IPS DF 6.9 (cell line): ENCODE results near the gene CNNM1.
A peak's percentile ranks its signal among the peaks of the same experiment; 100 is the strongest.

Experiments
- DNase-seq: peaks from one replicate; pipeline ENCODE4 v3.0.0-alpha.2; 2013; ENCODE audit warnings: low read depth, low spot score
- H3K27ac ChIP-seq: one replicate; pipeline ENCODE4 v1.5.1; 2013; ENCODE audit warnings: low read length, control low read depth
- H3K27me3 ChIP-seq: 2 replicates; pipeline ENCODE4 v1.6.1; 2013; ENCODE audit warnings: mild to moderate bottlenecking, low read length; ENCODE audit not compliant: control insufficient read depth, insufficient read depth
- H3K36me3 ChIP-seq: 2 replicates; pipeline ENCODE4 v1.6.1; 2013; ENCODE audit warnings: low read length; ENCODE audit not compliant: control insufficient read depth, insufficient read depth
- H3K4me1 ChIP-seq: 2 replicates; pipeline ENCODE4 v1.6.1; 2013; ENCODE audit warnings: low read length; ENCODE audit not compliant: control insufficient read depth, insufficient read depth
- H3K4me3 ChIP-seq: 2 replicates; pipeline ENCODE4 v1.5.1; 2013; ENCODE audit warnings: mild to moderate bottlenecking, low read length
- H3K9me3 ChIP-seq: 2 replicates; pipeline ENCODE4 v1.6.1; 2013; ENCODE audit warnings: low read length, inconsistent platforms; ENCODE audit not compliant: control insufficient read depth, insufficient read depth
- WGBS: extraction: QIAGEN DNeasy Blood & Tissue Kit; methylation state at CpG from one replicate; pipeline ENCODE4 v1.1.7; 2013; ENCODE audit warnings: mixed read lengths, missing lambda C conversion rate; ENCODE audit not compliant: insufficient read length, insufficient coverage; 5-methylcytosine and 5-hydroxymethylcytosine counted together

CNNM1 gene

DNA sequence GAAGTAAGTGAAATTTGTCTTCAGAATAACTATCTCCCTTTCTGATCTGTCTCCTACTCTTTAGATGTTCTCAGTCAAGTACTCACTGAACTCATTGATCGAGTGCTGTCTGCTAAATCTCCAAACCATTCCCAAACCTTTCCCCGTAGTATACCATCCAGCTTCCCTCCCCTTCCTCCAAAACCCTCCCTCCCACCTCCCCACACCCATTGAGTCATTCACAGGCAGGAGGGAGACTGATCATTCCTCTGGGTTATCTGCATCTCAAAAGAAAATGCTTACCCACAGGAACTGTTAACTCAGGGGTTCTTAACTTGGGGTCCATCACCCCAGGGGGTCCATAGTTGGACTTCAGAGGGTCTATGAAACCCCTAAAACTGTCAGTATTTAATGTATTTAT is 63.9 kb downstream of the CNNM1 start:
- Histone ChIP-seq H3K9me3 (no peaks in the 10 kb centered on the region), H3K4me1 (peaks cover 9% of the 10 kb centered on the region), H3K36me3 (peaks cover 5% of the 10 kb centered on the region; the same call in 1 of the 2 replicates), H3K27me3 (no peaks in the 10 kb centered on the region), H3K4me3 (no peak overlapping the region), H3K27ac (no peak overlapping the region)
- WGBS = no CpG with 5 or more reads among the region's 2 CpGs
- DNase-seq = peak; percentile 33

DNA sequence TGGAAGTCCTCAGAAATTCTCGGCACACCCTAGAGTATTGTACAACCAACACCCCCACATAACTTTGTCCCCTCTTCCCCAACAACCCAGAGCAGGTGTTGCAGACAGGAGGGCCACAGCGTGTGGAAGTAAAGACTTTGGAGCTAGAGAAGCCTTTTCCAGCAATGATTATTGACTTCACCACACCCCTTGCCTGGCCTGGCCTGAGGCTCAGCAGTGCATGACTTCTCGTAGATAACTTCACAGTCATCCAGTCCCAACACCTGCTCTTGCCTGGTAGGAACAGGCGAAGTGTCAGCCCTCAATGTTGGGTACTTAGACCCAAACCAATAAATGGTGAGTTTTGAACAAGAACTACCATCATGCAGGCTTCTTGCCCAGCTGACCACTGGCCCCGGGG is 64.5 kb downstream of the CNNM1 start:
- Histone ChIP-seq H3K27me3 (no peaks in the 10 kb centered on the region), H3K4me1 (peaks cover 9% of the 10 kb centered on the region), H3K4me3 (no peak overlapping the region), H3K36me3 (peaks cover 6% of the 10 kb centered on the region; the same call in 1 of the 2 replicates), H3K9me3 (no peaks in the 10 kb centered on the region), H3K27ac (no peak overlapping the region)
- no peak for DNase-seq
- WGBS = no CpG with 5 or more reads among the region's 5 CpGs

DNA sequence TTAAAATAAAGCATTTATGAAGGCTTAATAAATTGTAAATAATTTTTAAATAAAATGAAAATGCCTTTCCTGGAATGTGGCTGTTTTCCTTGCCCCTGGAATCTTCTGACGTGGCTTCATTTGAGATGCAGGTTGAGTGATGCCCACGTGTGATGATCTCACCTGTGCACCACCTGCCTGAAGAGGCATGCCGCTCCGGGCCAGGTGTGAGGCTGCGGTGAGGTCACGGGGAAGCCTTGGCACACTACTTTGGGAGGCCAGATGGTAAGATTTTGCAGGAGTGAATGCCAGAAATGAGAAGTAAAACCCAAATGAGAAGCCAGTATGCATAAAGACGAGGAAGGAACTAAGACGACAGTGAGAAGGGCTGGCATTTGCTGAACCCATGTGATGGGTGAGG is 65.1 kb downstream of the CNNM1 start:
- Histone ChIP-seq H3K27ac (no peak overlapping the region), H3K9me3 (no peaks in the 10 kb centered on the region), H3K27me3 (no peaks in the 10 kb centered on the region), H3K4me3 (no peak overlapping the region), H3K36me3 (peaks cover 8% of the 10 kb centered on the region; the same call in 1 of the 2 replicates), H3K4me1 (peaks cover 9% of the 10 kb centered on the region)
- no CpG with 5 or more reads among the region's 8 CpGs for WGBS
- DNase-seq = no peak

DNA sequence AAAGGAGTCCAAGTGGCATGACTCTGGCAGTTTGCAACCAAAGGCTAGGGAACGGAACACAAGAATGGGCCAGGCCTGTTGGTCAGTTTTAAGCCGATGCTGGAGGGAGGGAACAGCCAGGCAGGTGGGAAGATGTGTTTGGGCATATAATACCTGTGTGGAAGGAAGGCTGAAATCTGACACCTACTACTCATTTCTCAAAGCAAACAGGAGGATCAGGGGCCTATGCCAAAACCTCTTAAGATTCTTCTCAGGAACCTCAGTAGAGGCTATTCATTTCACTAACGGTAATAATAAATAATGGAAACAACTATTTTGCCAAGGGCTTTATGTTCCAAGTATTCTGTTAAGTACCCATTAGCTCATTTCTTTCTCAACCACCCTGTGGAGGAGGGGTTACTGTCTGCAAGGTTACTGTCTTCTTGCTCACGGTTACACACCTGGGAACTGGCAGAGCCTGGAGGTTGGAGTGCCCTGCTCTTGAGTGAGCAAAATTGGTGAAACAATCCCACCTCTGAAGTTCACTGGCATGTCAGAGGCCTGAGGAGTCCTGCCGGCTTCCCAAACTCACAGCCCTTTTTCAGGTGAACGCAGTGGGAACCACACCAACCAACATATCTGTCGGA is 65.7 kb downstream of the CNNM1 start:
- H3K27ac ChIP-seq = no peak overlapping the region
- H3K4me3 ChIP-seq = no peak overlapping the region
- DNase-seq = no peak
- WGBS = no CpG with 5 or more reads among the region's 7 CpGs
- peaks cover 8% of the 10 kb centered on the region; the same call in 1 of the 2 replicates for H3K36me3 ChIP-seq
- H3K9me3 ChIP-seq = no peaks in the 10 kb centered on the region
- peaks cover 9% of the 10 kb centered on the region for H3K4me1 ChIP-seq
- no peaks in the 10 kb centered on the region for H3K27me3 ChIP-seq

DNA sequence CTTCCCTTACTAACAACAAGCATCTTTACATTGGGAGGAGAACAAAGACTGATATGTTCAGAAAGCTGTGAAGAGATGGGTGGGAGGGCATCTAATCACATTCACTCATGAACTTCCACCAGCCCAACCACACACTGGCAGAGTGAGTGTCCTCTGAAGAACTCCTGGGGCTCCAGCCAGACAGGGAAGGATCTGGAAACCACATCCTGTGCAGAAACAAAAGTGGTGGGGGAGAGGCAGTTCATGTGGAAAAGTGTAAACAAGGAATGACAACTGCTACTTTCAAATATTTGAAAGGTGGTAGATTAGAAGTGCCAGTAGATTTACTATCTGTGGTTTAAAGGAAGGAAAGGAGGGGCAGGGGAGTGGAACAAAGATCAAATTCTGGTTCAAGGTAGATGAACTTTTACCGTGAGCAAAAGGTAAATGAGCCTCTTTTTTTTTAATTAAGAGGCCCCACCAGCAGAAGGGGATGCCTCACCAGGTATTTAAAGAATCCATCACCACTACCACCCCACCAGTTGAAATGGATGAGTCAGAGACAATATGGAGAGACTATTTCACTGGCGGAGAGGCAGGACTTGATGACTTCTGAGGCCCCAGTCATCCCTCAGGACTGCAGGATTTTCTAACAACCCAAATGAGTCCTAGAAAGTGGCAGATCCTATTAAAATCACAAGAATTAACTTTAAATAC is 66.7 kb downstream of the CNNM1 start:
- no peaks in the 10 kb centered on the region for H3K27me3 ChIP-seq
- H3K36me3 ChIP-seq = peaks cover 10% of the 10 kb centered on the region; the same call in 1 of the 2 replicates
- no peak for DNase-seq
- H3K4me1 ChIP-seq = peaks cover 9% of the 10 kb centered on the region
- no peak overlapping the region for H3K4me3 ChIP-seq
- no peak overlapping the region for H3K27ac ChIP-seq
- no peaks in the 10 kb centered on the region for H3K9me3 ChIP-seq
- no CpG with 5 or more reads among the region's 2 CpGs for WGBS

DNA sequence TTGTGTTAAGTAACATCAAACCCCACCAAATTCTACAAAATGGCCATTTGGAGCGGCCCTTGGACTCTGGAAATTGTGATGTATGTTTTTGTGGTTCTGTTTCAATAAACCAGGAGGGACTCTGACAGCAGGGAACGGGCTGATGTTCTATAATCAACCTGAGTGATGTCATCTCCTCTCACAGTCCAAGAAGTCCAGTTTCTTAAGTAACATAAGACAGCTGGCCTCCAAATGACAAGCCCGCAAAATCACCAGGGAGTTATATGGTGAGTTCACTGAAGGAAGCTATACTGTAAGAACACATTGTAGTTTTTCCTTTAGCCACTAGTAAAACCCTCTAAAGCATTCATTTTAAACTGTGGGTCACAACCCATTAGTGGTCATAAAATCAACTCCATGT is 67.3 kb downstream of the CNNM1 start:
- Histone ChIP-seq H3K36me3 (peaks cover 10% of the 10 kb centered on the region; the same call in 1 of the 2 replicates), H3K27ac (no peak overlapping the region), H3K4me3 (no peak overlapping the region), H3K4me1 (peaks cover 9% of the 10 kb centered on the region), H3K27me3 (no peaks in the 10 kb centered on the region), H3K9me3 (no peaks in the 10 kb centered on the region)
- no CpG with 5 or more reads among the region's 3 CpGs for WGBS
- no peak for DNase-seq

DNA sequence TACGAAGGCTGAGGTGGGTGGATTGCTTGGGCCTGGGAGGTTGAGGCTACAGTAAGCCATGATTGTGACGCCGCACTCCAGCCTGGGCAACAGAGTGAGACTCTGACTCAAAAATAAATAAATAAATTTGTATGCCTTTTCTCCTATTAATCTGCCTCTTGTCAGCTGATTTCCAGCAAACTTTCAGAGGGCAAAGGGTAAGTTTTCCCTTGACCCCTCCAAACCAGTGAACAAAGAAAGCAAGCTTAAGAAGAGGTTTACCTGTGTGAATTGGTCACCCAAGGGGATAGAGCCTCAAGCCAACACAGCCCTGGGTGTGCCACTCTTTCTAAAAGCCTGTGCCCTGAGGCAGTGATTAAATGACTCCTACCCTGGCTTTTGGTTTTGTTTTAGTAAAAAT is 70.5 kb downstream of the CNNM1 start:
- Histone ChIP-seq H3K4me3 (no peak overlapping the region), H3K9me3 (no peaks in the 10 kb centered on the region), H3K27ac (no peak overlapping the region), H3K4me1 (peaks cover under 1% of the 10 kb centered on the region), H3K27me3 (no peaks in the 10 kb centered on the region), H3K36me3 (peaks cover 17% of the 10 kb centered on the region)
- no peak for DNase-seq
- no CpG with 5 or more reads among the region's 3 CpGs for WGBS

DNA sequence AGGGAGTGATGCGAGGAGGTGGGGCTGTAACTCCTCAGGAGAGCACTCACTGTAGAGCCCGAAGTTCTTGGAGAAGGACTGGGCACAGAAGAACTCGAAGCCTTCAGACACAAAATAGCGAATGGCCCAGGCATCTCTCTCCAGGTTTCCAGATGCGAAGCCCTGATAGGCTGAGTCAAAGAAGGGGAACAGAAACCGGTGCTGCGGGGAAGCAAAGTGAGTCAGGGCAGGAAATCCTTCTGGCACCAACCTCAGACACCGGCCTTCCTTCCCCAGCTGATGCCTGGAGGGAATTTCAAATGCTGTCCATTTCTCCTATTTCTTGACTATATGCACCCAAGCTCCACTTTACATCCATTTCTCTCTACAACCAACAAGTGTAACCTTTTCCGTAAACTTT is 74.5 kb downstream of the CNNM1 start:
- 100% methylated on average over 1 of the region's 9 CpGs for WGBS
- peaks cover 11% of the 10 kb centered on the region for H3K36me3 ChIP-seq

DNA sequence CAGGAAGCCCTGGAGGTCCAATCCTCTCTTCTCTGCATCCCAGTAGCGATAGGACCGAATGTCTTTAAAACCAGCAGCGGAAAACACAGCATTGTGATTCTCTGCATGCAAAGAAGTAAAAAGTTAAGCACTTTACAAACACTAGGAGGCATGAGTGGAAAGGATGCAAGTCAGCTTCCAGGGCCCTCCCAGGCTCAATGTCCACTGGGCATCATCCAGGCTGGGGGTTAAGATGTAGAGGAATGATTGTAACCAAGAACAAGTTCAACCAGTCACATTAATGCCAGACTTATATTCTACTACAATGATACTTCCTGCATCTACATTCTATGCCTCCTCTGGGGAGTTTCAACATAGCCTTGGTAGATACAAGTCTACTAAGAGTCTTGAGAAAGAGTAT is 77.0 kb downstream of the CNNM1 start:
- H3K4me1 ChIP-seq = no peaks in the 10 kb centered on the region
- no peaks in the 10 kb centered on the region for H3K27me3 ChIP-seq
- H3K27ac ChIP-seq = no peak overlapping the region
- DNase-seq = no peak
- H3K9me3 ChIP-seq = no peaks in the 10 kb centered on the region
- peaks cover 10% of the 10 kb centered on the region for H3K36me3 ChIP-seq
- no CpG with 5 or more reads among the region's 3 CpGs for WGBS
- H3K4me3 ChIP-seq = no peak overlapping the region

More for the DNA sequence above, 74.5 kb downstream of the CNNM1 start:
- DNase-seq = no peak
- H3K9me3 ChIP-seq = no peaks in the 10 kb centered on the region
- no peaks in the 10 kb centered on the region for H3K4me1 ChIP-seq
- no peaks in the 10 kb centered on the region for H3K27me3 ChIP-seq
- H3K27ac ChIP-seq = no peak overlapping the region
- H3K4me3 ChIP-seq = no peak overlapping the region

DNA sequence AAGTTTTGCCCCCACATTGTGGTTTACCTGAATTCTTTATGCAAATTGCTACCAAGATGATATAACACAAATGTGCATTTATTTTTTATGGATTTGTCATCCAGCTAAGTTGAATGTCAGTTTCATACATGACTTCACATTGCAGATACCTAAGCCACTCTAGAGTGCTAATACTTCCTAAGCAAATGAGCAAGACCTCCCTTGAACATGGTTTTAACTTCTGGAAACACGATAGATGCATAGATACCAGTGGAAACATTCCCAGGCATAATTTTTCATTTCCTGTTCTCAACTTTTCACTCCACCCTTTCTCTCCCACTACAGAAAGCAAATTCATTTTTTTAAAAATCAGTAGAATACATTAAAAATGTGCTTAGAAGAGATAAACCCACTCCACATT is 81.0 kb downstream of the CNNM1 start:
- H3K9me3 ChIP-seq = no peaks in the 10 kb centered on the region
- no peaks in the 10 kb centered on the region for H3K4me1 ChIP-seq
- no peak overlapping the region for H3K27ac ChIP-seq
- DNase-seq = no peak
- whole genome bisulfite sequencing = no CpG with 5 or more reads among the region's 1 CpG
- no peak overlapping the region for H3K4me3 ChIP-seq
- H3K27me3 ChIP-seq = no peaks in the 10 kb centered on the region
- peaks cover 3% of the 10 kb centered on the region; the same call in 1 of the 2 replicates for H3K36me3 ChIP-seq
